GM23338 (cell line): ENCODE data around the gene MLLT11.

Source experiments
- CREB1 ChIP-seq: fragments of 250-450 bp; sonication (Bioruptor Pico); IDR thresholded peaks from 2 replicates; pipeline ENCODE4 v1.5.0; 2020; ENCODE audit warnings: low read depth, mild to moderate bottlenecking, moderate library complexity
- CTCF ChIP-seq, 2 experiments: fragments of 200-600 bp in 1 of 2; sonication (generic) in 1 of 2; conservative IDR thresholded peaks; 2 replicates each; pipeline versions ENCODE4 v1.5.1 to v1.6.1; 2016 to 2017; ENCODE audit warnings: antibody characterized with exemption in 2 of 2, low read depth in 2 of 2, mild to moderate bottlenecking in 2 of 2, moderate library complexity in 1 of 2
- ETS1 ChIP-seq: IDR thresholded peaks from 2 replicates; pipeline ENCODE4 v1.6.1; 2016; ENCODE audit warnings: antibody characterized with exemption
- EZH2 ChIP-seq: fragments of 200-600 bp; sonication (generic); IDR thresholded peaks from one replicate; pipeline ENCODE4 v1.8.0; 2017; ENCODE audit warnings: antibody characterized with exemption, mild to moderate bottlenecking, low read depth; ENCODE audit not compliant: unreplicated experiment
- EZH2phosphoT487 ChIP-seq: fragments of 200-600 bp; sonication (generic); IDR thresholded peaks from one replicate; pipeline ENCODE4 v1.8.1; 2018; ENCODE audit warnings: antibody characterized with exemption; ENCODE audit not compliant: unreplicated experiment
- JUNB ChIP-seq: IDR thresholded peaks from one replicate; pipeline ENCODE4 v1.6.1; 2016; ENCODE audit warnings: antibody characterized with exemption; ENCODE audit not compliant: unreplicated experiment
- NANOG ChIP-seq: IDR thresholded peaks from 2 replicates; pipeline ENCODE4 v1.6.1; 2016; ENCODE audit warnings: antibody characterized with exemption, borderline replicate concordance
- POLR2AphosphoS5 ChIP-seq: IDR thresholded peaks from 2 replicates; pipeline ENCODE4 v1.6.1; 2016; ENCODE audit warnings: antibody characterized with exemption, low read depth
- REST ChIP-seq: IDR thresholded peaks from one replicate; pipeline ENCODE4 v1.6.1; 2018; ENCODE audit warnings: antibody characterized with exemption; ENCODE audit not compliant: unreplicated experiment
- ZNF114 ChIP-seq: fragments of 250-450 bp; sonication (Bioruptor Pico); IDR thresholded peaks from 2 replicates; pipeline ENCODE4 v1.5.0; 2020; ENCODE audit warnings: mild to moderate bottlenecking, moderate library complexity

DNA sequence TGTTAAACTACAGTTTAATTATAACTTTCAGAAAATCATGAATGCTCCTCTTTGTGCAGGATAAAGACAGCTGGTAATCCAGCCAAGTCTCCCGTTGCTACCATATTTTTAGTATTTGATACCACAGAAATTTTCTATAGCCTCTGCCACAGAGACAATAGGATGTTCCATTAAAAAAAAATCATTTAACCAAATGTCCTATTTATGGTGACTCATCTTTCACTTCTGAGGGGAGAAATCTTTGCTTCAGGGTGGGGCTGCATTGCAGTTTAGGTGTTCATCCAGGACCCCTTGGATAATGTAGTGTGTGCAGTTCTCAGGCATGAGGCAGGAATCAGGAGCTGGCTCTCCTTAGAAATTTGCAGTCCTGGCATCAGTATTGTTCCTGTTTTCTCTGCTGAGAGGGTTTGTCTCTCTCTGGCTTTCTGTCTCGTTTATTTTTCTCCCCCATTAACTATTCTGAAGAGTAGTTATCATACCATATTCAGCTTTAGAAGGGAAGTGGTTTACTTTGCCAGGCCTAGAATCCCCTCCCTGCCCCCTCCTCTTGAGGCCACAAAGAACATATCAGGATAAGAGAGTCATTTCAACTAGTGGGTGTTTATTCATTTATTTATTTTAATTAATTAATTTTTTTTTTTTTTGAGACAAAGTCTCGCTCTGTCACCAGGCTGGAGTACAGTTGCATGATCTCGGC is 48.9 kb upstream of the MLLT11 start:
- TF ChIP-seq CTCF (conservative IDR thresholded peaks at IDR 0.05; ENCODE audit: low read depth in 2 of 2) (no peak), CREB1 (CRISPR knock-in tag) (no peak), POLR2AphosphoS5 (no peak), EZH2 (no peak), REST (no peak), JUNB (no peak), EZH2phosphoT487 (no peak), ETS1 (no peak), ZNF114 (no peak), NANOG (no peak)
